GM18508 (cell line): Measurements from ENCODE around the gene NDNF.

Experiments used
- ATAC-seq: cut with Tn5 transposase; IDR thresholded peaks from one replicate; pipeline ENCODE4 v1.9.1; 2021; ENCODE audit warnings: moderate number of reproducible peaks; ENCODE audit not compliant: insufficient read depth, unreplicated experiment

NDNF gene, protein sequence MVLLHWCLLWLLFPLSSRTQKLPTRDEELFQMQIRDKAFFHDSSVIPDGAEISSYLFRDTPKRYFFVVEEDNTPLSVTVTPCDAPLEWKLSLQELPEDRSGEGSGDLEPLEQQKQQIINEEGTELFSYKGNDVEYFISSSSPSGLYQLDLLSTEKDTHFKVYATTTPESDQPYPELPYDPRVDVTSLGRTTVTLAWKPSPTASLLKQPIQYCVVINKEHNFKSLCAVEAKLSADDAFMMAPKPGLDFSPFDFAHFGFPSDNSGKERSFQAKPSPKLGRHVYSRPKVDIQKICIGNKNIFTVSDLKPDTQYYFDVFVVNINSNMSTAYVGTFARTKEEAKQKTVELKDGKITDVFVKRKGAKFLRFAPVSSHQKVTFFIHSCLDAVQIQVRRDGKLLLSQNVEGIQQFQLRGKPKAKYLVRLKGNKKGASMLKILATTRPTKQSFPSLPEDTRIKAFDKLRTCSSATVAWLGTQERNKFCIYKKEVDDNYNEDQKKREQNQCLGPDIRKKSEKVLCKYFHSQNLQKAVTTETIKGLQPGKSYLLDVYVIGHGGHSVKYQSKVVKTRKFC

DNA sequence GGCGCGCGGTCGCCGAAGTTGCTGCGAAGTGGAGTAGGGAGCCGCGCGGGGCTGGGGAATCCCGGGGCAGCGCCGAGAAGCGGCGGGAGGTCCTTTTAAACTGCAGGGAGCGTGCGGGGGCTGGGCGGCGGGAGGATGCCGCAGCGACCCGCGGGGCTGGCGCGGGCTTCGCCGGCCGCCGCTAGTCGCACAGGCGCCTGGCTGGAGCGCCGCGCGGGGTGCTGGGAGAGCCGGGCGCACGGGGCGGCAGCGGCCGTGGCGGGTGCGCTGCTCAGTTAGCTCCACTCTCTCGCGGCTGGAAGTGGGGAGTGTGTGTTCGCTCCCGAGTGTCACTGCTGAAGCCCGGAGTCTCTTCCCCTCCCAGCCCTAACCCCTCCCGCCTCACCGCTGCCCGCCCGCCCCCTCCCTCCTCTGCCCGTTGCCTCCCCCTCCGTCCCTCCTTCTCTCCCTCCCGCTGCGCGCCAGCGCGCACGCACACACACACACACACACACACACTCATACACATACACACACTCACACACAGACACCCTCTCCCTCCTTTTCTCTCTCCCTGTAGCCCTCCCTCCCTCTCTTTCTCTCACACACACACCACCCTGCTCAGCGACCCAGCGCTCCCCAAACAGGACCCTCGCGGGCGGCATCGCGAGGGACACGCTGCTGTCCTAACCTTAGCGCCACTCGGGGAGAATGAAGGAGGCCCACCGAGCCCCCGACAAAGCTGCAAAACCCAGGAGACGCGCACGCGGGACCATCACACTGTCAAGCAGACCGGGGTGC, at the start of gene NDNF:
NDNF (minus strand) TSS at position 312 of the 780 bp plus-strand sequence. CDS start 26,698 bp downstream, outside the sequence.
- no peak for ATAC-seq

DNA sequence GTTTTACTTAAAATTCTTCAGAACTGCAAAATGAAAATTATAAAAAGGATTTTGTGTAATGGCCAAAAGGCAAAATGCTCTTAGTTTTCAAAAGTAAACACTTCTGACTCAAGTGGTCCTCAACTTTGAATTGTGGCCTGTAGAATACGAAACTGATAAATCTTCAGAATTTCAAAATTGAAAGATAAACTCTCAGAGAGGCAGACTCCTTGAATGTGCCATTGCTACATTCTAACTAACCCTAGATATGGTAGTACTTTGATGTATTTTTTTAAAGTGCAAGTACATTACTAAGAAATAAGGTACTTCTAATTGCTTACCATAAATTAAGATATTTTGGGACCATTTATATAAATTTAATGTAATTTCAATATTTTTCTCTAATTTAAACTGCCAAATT, 47.4 kb upstream of the NDNF start:
- no peak for ATAC-seq

DNA sequence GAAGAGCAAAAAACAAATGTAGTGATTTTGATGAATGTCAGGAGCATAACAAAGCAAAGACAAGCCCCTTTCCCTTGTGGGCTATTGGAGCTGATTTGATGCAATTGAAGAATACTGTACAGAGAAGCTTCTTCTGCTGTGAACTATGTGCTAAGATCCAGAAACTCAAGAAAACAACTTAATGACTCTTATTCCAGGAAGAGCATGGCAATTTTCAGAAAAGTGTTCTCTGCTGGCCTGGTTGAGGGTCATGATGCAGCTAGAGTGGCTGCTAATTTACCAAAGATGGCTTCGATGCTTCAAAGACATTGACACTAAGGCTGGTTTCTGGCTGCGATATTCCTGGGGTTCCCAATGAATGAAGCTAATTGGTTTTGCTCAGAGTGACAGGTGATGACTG, 46.0 kb upstream of the NDNF start:
- no peak for ATAC-seq

DNA sequence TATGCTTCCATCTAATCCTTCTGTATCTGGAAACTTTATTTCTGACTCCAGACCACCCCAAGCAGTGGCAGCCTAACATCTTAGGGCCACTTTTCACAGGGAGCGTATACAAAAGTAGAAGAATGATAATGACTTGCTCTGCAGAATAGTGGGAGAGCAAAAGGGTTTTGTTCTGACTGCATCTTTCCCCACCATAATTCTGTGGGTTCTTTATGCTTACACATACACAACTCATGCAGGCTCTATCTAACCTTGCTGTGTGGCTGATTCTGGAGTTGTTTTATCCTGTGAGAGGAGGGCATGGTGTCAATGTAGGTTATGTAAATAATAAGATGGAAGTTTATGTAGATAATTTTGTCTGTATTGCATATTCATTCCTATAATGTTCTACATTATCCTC, 42.4 kb upstream of the NDNF start:
- ATAC-seq, result no peak

DNA sequence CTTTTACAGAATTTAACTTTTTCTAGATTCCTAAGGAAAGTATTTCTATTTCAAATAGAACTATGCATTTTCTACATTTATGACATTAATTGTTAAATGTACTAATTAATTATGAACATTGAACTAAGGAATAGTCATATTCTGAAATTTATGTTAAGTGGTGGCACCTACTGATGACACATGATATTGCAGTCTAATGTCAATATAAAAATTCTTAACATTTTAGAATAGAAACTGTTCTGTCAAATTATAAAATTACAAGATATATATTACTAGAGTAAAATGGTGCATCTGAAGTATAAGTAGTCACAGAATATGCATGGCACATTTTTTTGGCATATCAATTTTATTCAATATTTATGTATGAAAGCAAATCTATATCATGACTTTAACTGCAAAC, 40.2 kb upstream of the NDNF start:
- ATAC-seq, result no peak

DNA sequence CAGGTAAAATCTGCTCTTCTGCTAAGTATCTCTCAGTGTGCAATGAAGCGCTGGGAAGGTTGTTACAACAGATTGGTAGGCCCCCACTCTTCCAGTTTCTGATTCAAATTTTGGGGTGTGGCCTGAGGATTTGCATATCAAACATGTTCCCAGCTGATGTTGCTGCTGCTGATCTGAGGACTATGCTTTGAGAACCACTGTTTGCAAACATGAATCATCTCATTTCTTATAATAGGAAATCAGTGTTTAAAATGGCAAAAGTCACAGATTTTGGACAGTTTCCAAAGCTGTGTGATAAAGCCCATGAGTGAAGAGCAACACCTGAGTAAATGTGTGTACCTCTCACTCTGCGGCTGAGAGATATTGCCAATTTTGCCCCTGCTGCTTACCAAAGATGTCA, 36.2 kb upstream of the NDNF start:
- ATAC-seq, result no peak

DNA sequence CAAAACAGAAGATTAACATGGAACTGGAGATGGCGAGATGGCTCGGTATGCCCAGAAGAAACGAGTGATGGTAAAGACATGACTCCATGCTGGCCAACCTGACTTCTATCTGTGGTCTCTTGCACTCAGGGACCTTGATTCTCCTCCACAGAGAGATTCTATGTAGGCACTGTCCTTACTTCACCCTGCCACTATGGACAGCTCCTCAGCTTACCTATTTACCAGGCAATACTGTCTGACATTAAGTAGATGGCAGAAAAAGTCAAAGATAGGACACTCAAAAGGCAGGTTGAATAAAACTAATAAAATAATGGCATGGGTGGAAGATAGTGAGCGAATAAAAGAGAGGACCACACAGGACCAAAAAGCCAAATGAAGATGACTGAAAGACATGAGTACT, 35.2 kb upstream of the NDNF start:
- no peak for ATAC-seq

DNA sequence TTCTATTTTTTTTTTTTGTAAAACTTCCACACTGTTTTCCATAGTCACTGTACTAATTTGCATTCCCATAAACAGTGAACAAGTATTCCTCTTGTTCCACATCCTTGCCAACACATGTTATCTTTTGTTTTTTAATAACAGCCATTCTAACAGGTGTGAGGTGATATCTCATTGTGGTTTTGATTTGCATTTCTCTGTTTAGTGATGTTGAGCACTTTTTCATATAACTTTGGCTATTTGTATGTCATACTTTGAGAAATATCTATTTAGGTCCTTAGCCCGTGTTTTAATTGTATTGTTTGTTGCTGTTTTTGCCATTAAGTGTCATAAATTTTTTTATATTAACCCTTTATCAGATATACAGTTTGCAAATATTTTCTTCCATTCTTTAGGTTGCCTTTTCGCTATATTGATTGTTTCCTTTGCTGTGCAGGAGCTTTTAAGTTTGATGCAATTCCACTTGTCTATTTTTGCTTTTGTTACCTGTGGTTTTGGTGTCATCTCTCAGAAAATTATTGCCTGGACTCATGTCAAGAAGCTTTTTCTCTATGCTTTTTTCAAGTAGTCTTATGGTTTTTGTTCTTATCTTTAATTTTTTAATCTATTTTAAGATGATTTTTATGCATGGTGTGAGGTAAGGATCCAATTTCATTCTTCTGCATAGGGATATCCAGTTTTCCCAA, 27.9 kb upstream of the NDNF start:
- no peak for ATAC-seq

DNA sequence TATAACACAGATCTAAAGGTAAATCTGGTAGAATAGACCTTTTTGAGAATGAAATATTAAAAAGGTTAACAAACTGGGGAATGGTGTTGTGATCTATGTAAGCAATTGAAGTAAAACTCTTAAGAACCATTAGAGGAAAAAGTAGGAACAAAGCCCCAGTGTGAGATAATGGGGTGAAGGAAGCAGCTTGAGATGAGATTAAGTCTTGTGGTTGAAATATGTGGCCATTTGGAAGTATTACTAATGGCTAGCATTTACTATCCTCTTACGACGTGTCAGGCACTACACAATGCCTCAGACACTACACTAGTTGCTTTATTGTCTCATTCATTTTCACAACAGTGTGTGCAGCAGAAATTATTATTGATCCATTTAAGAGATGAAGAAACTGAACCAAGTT, 25.9 kb upstream of the NDNF start:
- no peak for ATAC-seq

DNA sequence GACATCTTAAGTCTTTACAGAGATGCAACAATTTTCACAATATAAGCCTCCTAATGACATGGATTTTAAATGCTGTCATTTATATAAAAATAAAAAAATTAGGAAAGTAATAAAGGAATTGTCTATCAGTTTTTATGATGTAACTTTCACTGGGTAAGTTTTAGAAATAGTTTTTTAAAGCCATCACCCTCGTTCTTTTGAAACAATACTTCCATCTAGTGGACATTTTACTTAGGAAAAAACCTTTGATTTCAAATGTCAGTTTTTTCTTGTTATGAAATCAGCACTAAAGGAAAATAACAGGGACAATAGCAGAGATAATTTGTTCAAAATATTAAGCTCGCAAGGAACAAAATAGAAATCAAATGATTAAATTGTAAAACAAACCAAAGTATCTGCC, 24.3 kb upstream of the NDNF start:
- no peak for ATAC-seq

DNA sequence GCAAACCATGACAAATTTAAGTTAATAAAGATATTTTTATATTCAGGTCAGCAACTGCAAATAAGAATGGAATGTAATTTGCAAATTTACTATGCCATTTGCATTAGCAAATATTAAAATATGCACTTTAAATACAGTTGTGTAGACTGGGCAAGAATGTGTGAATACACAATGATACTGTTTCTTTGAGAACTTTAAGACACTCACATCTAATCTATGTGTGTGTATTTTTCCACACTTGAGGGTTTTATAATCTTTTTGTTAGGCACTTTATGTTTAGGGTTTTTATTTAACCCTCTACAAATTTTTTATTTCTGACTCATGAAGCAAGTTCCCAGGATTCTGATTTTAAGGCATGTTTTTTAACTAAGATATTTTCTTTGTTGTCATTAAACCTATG, 23.9 kb upstream of the NDNF start:
- ATAC-seq, result no peak

DNA sequence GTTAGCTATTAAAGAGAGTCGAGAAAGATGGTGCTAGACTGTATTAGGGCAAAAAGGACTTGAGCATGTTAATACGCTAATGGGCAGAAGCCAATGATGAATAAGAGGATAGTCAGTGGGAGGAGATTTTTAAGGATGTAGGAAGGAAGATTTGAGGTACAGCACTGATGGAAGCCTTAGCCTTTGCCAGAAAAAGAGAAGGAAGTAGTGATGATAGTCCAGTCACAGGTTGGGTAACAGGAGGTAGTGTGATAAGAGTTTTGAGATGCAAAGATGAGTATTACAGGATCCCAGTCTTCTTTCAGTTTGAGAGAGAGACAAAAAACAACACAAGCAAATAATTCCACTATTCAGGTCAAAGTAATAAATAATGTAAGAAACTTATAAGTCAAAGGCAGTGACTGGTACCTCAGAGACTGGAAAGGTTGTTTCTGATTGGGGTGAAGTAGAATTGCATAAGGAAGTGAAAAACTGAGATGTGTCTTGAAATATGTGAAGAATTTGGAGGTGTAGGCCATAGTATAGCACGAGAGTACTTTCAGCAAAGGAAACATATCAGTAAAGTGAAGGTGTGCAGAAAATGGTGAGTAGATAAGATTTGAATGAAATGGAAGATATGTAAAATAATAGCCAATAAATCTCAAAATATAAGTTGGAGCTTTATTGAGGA, 22.1 kb upstream of the NDNF start:
- ATAC-seq, result no peak

DNA sequence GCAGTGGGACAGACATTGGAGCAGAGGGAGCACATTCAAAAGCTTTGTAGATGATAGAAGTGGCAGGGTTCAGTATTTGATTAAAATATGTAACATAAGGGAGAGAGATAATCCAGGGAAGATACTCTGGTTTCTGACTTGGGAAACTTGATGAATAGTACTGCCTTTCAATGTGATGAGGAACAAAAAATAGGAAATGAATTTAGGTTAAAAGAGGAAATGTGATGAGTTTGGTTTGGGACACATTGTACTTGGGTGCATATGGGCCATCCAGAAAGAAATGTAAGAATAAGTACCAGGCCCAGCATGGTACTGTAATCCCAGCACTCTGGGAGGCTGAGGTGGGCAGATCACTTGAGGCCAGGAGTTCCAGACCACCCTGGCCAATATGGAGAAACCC, 20.9 kb upstream of the NDNF start:
- ATAC-seq, result no peak

DNA sequence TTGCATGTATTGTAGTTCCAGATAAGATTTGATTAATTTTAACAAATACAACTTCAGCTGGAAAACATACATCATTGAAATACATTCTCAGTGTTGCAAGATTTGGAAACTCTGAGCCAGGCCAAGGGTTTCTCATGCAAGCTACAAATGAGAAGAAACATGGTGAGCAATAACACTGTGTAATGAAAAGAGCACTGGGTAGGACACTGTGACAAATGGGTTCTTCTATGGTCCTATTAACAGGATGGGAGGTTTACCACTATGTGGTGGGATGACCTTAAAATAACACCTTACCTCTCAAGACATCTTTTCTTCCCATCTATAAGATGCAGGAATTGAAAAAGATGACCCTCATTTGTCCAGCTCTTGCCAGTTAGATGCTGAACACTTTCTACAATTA, 19.6 kb upstream of the NDNF start:
- ATAC-seq, result no peak

DNA sequence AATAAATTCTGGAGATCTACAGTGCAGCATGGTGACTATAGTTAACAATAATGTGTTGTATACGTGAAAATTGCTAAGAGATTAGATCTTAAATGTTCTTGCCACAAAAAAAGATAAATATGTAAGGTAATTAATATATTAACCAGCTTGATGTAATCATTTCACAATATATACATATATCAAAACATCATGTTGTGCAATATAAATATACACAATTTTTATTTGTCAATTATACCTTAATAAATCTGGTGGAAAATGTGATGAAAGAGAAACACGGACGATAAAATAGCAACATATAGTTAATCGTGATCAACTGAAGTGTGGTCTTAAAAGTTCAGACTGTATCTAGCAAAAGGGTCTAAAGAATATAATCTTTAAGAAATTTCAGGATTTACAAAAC, 16.5 kb upstream of the NDNF start:
- no peak for ATAC-seq

DNA sequence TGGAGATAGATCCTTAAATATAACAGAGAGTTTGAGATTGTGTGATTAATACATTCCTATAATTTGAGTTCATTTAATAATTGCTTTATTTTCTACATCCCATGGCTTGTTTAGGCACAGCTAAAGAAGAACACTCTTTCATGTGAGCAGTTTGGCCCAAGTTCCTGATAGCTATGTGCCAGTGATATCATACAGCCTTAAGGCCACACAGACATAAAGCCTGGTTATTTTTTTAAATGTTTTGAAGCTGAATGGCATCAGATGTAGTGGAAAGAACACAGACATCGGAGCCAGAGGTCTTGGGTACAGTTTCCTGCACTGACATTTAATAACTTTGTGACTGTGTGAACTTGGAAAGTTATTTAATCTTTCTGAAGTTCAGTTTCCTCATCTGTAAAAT, 7.0 kb upstream of the NDNF start:
- ATAC-seq, result no peak

DNA sequence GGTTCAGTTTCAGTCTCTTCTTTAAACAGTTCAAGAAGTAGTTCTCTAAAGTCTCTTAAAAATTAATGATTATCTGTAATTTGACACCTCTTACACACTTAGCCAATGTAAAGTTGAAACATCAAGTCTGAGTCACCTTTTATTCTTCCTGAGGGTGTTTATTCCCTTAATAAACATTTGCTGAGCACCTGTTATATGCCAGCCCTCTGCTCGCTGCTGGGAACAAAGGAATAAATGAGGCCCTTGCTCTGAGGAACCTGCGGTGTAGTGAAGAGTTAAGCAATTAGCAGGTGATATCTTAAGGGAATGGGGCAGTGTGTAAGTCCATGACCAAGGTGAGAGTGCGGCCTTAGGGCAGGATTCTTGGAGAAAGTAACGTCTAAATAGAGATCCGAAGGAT, 5.2 kb upstream of the NDNF start:
- ATAC-seq, result no peak

DNA sequence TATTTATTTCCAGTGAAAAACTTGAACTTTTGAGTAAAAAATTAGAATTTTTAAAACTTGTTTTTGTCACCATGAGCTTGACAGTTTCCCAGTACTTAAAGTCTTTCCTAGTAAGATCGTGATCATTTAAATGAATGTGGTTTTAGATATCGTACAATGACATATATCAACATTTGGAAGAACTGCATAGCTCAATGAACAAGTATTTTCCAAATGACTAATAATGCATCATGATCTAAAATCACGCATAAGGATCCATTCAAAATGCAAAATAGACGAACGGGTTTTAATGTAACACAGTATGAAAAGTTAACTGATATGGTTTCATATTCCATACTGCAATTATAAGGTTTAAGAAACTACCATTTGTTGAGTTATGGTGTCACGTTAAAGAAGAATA, 4.1 kb upstream of the NDNF start:
- ATAC-seq, result no peak

DNA sequence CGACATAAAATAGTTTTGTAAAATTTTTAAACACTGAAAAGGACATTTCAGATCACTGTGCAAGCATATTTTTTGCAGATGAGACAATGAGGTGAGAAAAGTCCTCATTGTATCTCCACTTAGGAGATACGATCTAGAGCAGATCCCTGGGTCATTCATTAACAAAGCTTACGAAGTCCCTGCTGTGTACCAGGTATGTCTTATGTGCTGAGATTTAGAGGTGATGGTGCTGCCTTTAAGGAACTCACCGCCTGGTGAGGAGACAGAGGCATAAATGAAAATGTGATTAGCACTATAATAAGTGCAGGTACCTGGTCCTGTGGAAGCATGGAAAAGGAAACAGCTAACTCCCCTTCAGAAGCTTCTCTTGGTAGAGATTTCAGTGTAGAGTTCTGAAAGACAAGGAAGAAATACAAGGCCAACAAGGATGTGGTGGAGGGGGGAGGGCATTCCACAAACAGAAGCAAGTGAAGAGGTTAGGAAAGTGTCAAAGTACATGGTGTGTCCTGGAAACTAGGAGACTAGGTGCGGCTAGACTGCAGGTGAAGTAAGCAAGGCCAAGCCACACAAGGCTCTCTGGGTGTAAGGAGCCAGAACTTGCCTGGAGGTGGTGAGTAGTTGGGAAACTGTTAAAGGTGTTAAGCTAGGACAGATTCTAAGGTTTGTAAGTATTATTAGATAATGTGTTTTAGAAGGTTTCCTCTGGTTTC, 1.5 kb upstream of the NDNF start:
- ATAC-seq, result no peak

DNA sequence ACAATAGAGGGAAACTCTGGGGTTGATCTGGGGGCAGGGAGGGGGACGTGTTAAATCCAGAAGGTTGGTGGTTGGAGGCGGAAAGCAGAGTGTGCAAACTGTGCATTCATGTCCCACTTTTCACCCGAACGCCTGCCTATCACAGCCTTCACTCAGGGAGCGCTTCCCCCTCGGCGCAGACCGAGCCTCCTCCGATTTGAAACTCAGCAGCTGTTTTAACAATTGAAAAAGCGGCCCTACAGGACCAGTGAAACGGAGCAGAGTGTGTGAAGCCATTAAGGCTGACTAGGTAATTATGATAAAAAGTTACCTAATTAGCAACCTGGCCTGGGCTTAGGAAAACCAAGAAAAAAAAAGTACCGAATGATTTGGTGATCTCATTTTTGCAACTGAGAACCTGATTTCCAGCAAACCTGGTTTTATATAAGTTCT, 685 bp upstream of the NDNF start:
- no peak for ATAC-seq
